OCI-LY7 (cell line): ENCODE results near the gene RGS10. TPM values are rescaled to one million over a fixed set of nuclear protein-coding genes. Genes with fewer than 3 reads are reported as not detected.

ENCODE experiments used
- BruUV-seq: library from RNA; stranded (reverse); fragments of 400-500 nt; replicated peaks from 2 replicates; lab custom pipeline; 2021; lab: Mats Ljungman, UMichigan
- CTCF ChIA-PET: fragments of 300-600 bp; sonication (Branson Sonifier 250); formaldehyde crosslinking; loops from one replicate; lab custom pipeline; 2022; ENCODE audit warnings: antibody characterized with exemption; ENCODE audit not compliant: unreplicated experiment; lab: Charles Lee
- POLR2A ChIA-PET: fragments of 300-600 bp; sonication (Branson Sonifier 250); formaldehyde crosslinking; loops from one replicate; lab custom pipeline; 2022; ENCODE audit warnings: antibody characterized with exemption; lab: Charles Lee
- DNase-seq: peaks from one replicate; pipeline ENCODE4 v3.0.0-alpha.2; 2015; ENCODE audit warnings: low spot score
- H2AFZ ChIP-seq: fragments of 200-600 bp; sonication (generic), shearing (Covaris generic); 2 replicates; pipeline ENCODE4 v1.6.1; 2014; ENCODE audit warnings: mild to moderate bottlenecking, antibody characterized with exemption, low read length, moderate library complexity
- H3K27ac ChIP-seq: fragments of 200-600 bp; sonication (generic); 2 replicates; pipeline ENCODE4 v1.5.1; 2014; ENCODE audit warnings: mixed run types, low read depth, mild to moderate bottlenecking, moderate library complexity, low read length, inconsistent platforms; ENCODE audit not compliant: poor library complexity, severe bottlenecking
- H3K36me3 ChIP-seq: fragments of 200-600 bp; sonication (generic); 2 replicates; pipeline ENCODE4 v1.6.1; 2014; ENCODE audit warnings: mild to moderate bottlenecking, antibody characterized with exemption, low read length, moderate library complexity, mixed read lengths; ENCODE audit not compliant: insufficient read depth
- H3K4me1 ChIP-seq: fragments of 200-600 bp; sonication (generic); 2 replicates; pipeline ENCODE4 v1.5.1; 2014; ENCODE audit warnings: mild to moderate bottlenecking, low read length; ENCODE audit not compliant: insufficient read depth, poor library complexity, severe bottlenecking
- H3K4me2 ChIP-seq: fragments of 200-600 bp; sonication (generic); 2 replicates; pipeline ENCODE4 v1.6.1; 2014; ENCODE audit warnings: mild to moderate bottlenecking, low read length
- H3K4me3 ChIP-seq: fragments of 200-600 bp; sonication (generic); 2 replicates; pipeline ENCODE4 v1.5.1; 2014; ENCODE audit warnings: mild to moderate bottlenecking, low read depth, low read length; ENCODE audit not compliant: poor library complexity, severe bottlenecking
- H3K79me2 ChIP-seq: fragments of 200-600 bp; sonication (generic); 2 replicates; pipeline ENCODE4 v1.6.1; 2016; ENCODE audit warnings: low read depth, mild to moderate bottlenecking, low read length, moderate library complexity, mixed read lengths; ENCODE audit not compliant: insufficient read depth
- H3K9me2 ChIP-seq: fragments of 200-600 bp; sonication (generic); 2 replicates; pipeline ENCODE4 v1.6.1; 2016; ENCODE audit warnings: mild to moderate bottlenecking, low read length, mixed read lengths; ENCODE audit not compliant: insufficient read depth
- H3K9me3 ChIP-seq: fragments of 200-600 bp; sonication (generic); 2 replicates; pipeline ENCODE4 v1.6.1; 2014; ENCODE audit warnings: mild to moderate bottlenecking, mixed run types, low read length, mixed read lengths
- H4K20me1 ChIP-seq: fragments of 200-600 bp; sonication (generic); 2 replicates; pipeline ENCODE4 v1.6.1; 2014; ENCODE audit warnings: mild to moderate bottlenecking, antibody characterized with exemption, low read length, moderate library complexity, mixed read lengths; ENCODE audit not compliant: insufficient read depth
- EZH2phosphoT487 ChIP-seq: fragments of 200-600 bp; sonication (generic); IDR thresholded peaks from 2 replicates; pipeline ENCODE4 v1.6.1; 2018; ENCODE audit warnings: low read depth, borderline replicate concordance, mild to moderate bottlenecking, mixed run types, antibody characterized with exemption, low read length, moderate library complexity, mixed read lengths
- intact Hi-C: fragments of 100-400 bp; cut with micrococcal nuclease; formaldehyde crosslinking; loops from one replicate; pipeline ENCODE4 v1.10.0; 2022; ENCODE audit not compliant: unreplicated experiment
- total RNA-seq, 2 experiments: library from RNA; depleted of rRNA in 1 of 2; stranded (reverse); fragments of >200 nt in 1 of 2; shearing (Covaris generic) in 1 of 2; gene quantifications; 2 replicates each; pipeline ENCODE4 v1.2.3, GENCODE V29; 2014 to 2022
- TF ChIP-seq, protein P1 (sequence below): fragments of 200-600 bp; sonication (generic); conservative IDR thresholded peaks from 2 replicates; pipeline ENCODE4 v1.5.1; 2014; ENCODE audit warnings: mild to moderate bottlenecking, antibody characterized with exemption, low read length, moderate library complexity, mixed read lengths

The RGS10 gene
- total RNA-seq, 2 experiments from 2014 or later = 22.5 to 45.2 TPM

GRCh38 chr10:119460369-119461195 lies 81.9 kb downstream of the RGS10 start:
- Histone ChIP-seq H3K27ac (no peak overlapping the region), H3K4me2 (no peak overlapping the region), H3K4me1 (peaks cover 4% of the 10 kb centered on the region), H3K79me2 (no peaks in the 10 kb centered on the region), H2AFZ (no peak overlapping the region), H3K4me3 (no peak overlapping the region), H3K9me3 (peaks cover 9% of the 10 kb centered on the region; the same call in 1 of the 2 replicates), H3K36me3 (no peaks in the 10 kb centered on the region), H3K9me2 (no peaks in the 10 kb centered on the region), H4K20me1 (no peaks in the 10 kb centered on the region)
- ChIA-PET POLR2A (interaction anchor here (0.6 to 1.5 kb wide), 2 partner anchors 38 to 241 kb away, joined by 3 to 4 read pairs; no protein-coding TSS in a partner anchor), CTCF (interaction anchor here (0.8 kb wide), 1 partner anchor 15 kb away, joined by 3 read pairs; no protein-coding TSS in a partner anchor)
- intact Hi-C loops = no loop called here
- no TSS peak for BruUV-seq
- TF ChIP-seq EZH2phosphoT487 = no peak
- TF ChIP-seq, protein P1, sequence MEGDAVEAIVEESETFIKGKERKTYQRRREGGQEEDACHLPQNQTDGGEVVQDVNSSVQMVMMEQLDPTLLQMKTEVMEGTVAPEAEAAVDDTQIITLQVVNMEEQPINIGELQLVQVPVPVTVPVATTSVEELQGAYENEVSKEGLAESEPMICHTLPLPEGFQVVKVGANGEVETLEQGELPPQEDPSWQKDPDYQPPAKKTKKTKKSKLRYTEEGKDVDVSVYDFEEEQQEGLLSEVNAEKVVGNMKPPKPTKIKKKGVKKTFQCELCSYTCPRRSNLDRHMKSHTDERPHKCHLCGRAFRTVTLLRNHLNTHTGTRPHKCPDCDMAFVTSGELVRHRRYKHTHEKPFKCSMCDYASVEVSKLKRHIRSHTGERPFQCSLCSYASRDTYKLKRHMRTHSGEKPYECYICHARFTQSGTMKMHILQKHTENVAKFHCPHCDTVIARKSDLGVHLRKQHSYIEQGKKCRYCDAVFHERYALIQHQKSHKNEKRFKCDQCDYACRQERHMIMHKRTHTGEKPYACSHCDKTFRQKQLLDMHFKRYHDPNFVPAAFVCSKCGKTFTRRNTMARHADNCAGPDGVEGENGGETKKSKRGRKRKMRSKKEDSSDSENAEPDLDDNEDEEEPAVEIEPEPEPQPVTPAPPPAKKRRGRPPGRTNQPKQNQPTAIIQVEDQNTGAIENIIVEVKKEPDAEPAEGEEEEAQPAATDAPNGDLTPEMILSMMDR = no peak
- no peak for DNase-seq

- BruUV-seq = no TSS peak
- H3K4me3 ChIP-seq = no peak overlapping the region
- H4K20me1 ChIP-seq = no peaks in the 10 kb centered on the region
- H3K4me2 ChIP-seq = no peak overlapping the region
- no peaks in the 10 kb centered on the region for H3K36me3 ChIP-seq
- ChIA-PET POLR2A (interaction anchor here (0.7 to 1.5 kb wide), 2 partner anchors 37 to 400 kb away, joined by 3 to 4 read pairs; no protein-coding TSS in a partner anchor), CTCF (no interaction called here)
- TF ChIP-seq EZH2phosphoT487 = no peak
- TF ChIP-seq, protein P1 = no peak
- DNase-seq = no peak
- H3K9me3 ChIP-seq = peaks cover 9% of the 10 kb centered on the region; the same call in 1 of the 2 replicates
- H3K27ac ChIP-seq = no peak overlapping the region
- H3K79me2 ChIP-seq = no peaks in the 10 kb centered on the region
- no peaks in the 10 kb centered on the region for H3K9me2 ChIP-seq
- intact Hi-C loops = no loop called here
- no peak overlapping the region for H2AFZ ChIP-seq
- H3K4me1 ChIP-seq = peaks cover 7% of the 10 kb centered on the region
Measured at GRCh38 chr10:119459681-119460340, 82.7 kb downstream of the RGS10 start.
